ENCODE measurements around the gene PIH1D1. TPM values are rescaled to one million over a fixed set of nuclear protein-coding genes. Genes with fewer than 3 reads are reported as not detected.
"Not testable (repeated sequence)": the region's sequence is repeated elsewhere in the genome, so short reads cannot be mapped to it uniquely, and the experiment has no call there.

PIH1D1 gene
- total and polyA plus RNA-seq, 7 experiments from 2014 or later: 62.7 to 183 (median 147) TPM

DNA sequence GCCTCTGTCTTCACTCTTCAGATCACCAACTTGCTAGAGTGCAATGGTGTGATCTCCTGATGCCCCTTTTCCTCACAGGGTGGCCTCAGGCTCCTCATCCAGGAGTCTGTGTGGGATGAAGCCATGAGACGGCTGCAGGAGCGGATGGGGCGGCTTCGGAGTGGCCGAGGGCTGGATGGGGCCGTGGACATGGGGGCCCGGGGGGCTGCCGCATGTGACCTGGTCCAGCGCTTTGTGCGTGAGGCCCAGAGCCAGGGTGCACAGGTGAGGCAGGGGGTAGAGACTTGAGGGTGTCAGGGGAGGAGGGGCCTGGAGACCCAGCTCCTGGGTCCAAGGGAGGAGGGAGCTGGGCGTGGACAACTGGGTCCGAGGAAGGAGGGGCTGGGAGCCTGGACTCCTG is 10.9 kb upstream of the PIH1D1 start:
- CTCF ChIA-PET: no interaction called here

DNA sequence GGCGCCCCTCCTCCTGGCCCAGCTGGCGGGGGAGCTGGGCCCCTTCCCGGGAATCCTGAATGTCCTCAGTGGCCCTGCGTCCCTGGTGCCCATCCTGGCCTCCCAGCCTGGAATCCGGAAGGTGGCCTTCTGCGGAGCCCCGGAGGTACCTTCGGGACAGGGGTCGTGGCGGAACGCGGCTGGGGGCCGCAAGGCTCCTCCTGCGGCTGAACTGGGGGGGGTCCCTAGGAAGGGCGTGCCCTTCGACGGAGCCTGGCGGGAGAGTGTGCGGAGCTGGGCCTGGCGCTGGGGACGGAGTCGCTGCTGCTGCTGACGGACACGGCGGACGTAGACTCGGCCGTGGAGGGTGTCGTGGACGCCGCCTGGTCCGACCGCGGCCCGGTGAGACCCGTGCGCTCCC is 10.0 kb upstream of the PIH1D1 start:
- ATAC-seq: no peak
- Mint-ChIP-seq H3K27me3 (no peaks in the 10 kb centered on the region), H3K4me1 (peaks cover 0 to 9% (median 5%) of the 10 kb centered on the region in 7 donors), H3K36me3 (peaks cover 0 to 8% (median 4%) of the 10 kb centered on the region in 5 donors), H3K9me3 (no peaks in the 10 kb centered on the region), H3K27ac (no peak overlapping the region), H3K4me3 (no peak overlapping the region)
- intact Hi-C loops (cut with micrococcal nuclease): no loop called here
- POLR2A ChIA-PET: no interaction called here
- CTCF ChIA-PET: interaction anchor here (0.6 kb wide), 1 partner anchor 68 kb away, joined by 5 read pairs; no protein-coding TSS in a partner anchor
- H3K36me3 ChIP-seq (ENCODE audit: control insufficient read depth in 2 of 3, insufficient read depth in 3 of 3, low read length in 3 of 3): peaks cover 0 to 66% (median 3%) of the 10 kb centered on the region in 3 experiments
- H3K9me3 ChIP-seq (ENCODE audit: control insufficient read depth in 2 of 3, low read length in 3 of 3): no peaks in the 10 kb centered on the region
- DNase-seq: no peak
- no peak overlapping the region for H3K4me3 ChIP-seq (ENCODE audit: low read length)
- no peak overlapping the region for H3K27ac ChIP-seq (ENCODE audit: low read depth, low read length)
- no peaks in the 10 kb centered on the region for H3K4me1 ChIP-seq (ENCODE audit: control insufficient read depth in 2 of 2, insufficient read depth in 2 of 2, low read length in 2 of 2)
- H3K27me3 ChIP-seq (ENCODE audit: control insufficient read depth in 2 of 2, insufficient read depth in 2 of 2, low read length in 2 of 2): no peaks in the 10 kb centered on the region

More for the DNA sequence above, 10.9 kb upstream of the PIH1D1 start:
- Histone ChIP-seq H3K27me3 (ENCODE audit: control insufficient read depth in 2 of 2, insufficient read depth in 2 of 2, low read length in 2 of 2) (no peaks in the 10 kb centered on the region), H3K36me3 (ENCODE audit: control insufficient read depth in 2 of 3, insufficient read depth in 3 of 3, low read length in 3 of 3) (peaks cover 0 to 68% (median 3%) of the 10 kb centered on the region in 3 experiments), H3K9me3 (ENCODE audit: control insufficient read depth in 2 of 3, low read length in 3 of 3) (no peaks in the 10 kb centered on the region), H3K27ac (ENCODE audit: low read depth, low read length) (no peak overlapping the region), H3K4me1 (ENCODE audit: control insufficient read depth in 2 of 2, insufficient read depth in 2 of 2, low read length in 2 of 2) (no peaks in the 10 kb centered on the region), H3K4me3 (ENCODE audit: low read length) (no peak overlapping the region)
- ATAC-seq: no peak
- Mint-ChIP-seq H3K4me1 (peaks cover 0 to 9% (median 0%) of the 10 kb centered on the region in 7 donors), H3K27me3 (no peaks in the 10 kb centered on the region), H3K36me3 (peaks cover 0 to 5% (median 0%) of the 10 kb centered on the region in 5 donors), H3K27ac (peak overlapping the region in 5 of 9 donors; percentile 26 to 75 (median 59)), H3K4me3 (no peak overlapping the region), H3K9me3 (no peaks in the 10 kb centered on the region)
- intact Hi-C loops (cut with micrococcal nuclease): no loop called here
- POLR2A ChIA-PET: interaction anchor here (0.5 kb wide), 1 partner anchor 11 kb away, joined by 3 read pairs; the partner anchor contains the start of gene PIH1D1
- DNase-seq: no peak

GRCh38 chr19:49461130-49461529 is 9.5 kb upstream of the PIH1D1 start:
- H3K9me3 ChIP-seq (ENCODE audit: control insufficient read depth in 2 of 3, low read length in 3 of 3); DNase-seq; intact Hi-C loops (cut with micrococcal nuclease); H3K4me3 ChIP-seq (ENCODE audit: low read length); H3K27me3 ChIP-seq (ENCODE audit: control insufficient read depth in 2 of 2, insufficient read depth in 2 of 2, low read length in 2 of 2); ATAC-seq; H3K4me3 Mint-ChIP-seq; H3K9me3 Mint-ChIP-seq; H3K27me3 Mint-ChIP-seq; H3K4me1 ChIP-seq (ENCODE audit: control insufficient read depth in 2 of 2, insufficient read depth in 2 of 2, low read length in 2 of 2); H3K27ac Mint-ChIP-seq: not testable (repeated sequence)
- ChIA-PET POLR2A (interaction anchor here (0.6 to 15.5 kb wide), 2 partner anchors 10 to 121 kb away, joined by 3 to 226 read pairs; partner anchors contain the start of gene FLT3LG), CTCF (interaction anchor here (0.6 kb wide), 1 partner anchor 69 kb away, joined by 5 read pairs; no protein-coding TSS in a partner anchor)
- peak overlapping the region; percentile 21 for H3K27ac ChIP-seq (ENCODE audit: low read depth, low read length)
- Mint-ChIP-seq H3K4me1 (peaks cover 0 to 12% (median 7%) of the 10 kb centered on the region in 7 donors), H3K36me3 (peaks cover under 1 to 11% (median 4%) of the 10 kb centered on the region in 5 donors)
- peaks cover 0 to 65% (median 3%) of the 10 kb centered on the region in 3 experiments for H3K36me3 ChIP-seq (ENCODE audit: control insufficient read depth in 2 of 3, insufficient read depth in 3 of 3, low read length in 3 of 3)

DNA sequence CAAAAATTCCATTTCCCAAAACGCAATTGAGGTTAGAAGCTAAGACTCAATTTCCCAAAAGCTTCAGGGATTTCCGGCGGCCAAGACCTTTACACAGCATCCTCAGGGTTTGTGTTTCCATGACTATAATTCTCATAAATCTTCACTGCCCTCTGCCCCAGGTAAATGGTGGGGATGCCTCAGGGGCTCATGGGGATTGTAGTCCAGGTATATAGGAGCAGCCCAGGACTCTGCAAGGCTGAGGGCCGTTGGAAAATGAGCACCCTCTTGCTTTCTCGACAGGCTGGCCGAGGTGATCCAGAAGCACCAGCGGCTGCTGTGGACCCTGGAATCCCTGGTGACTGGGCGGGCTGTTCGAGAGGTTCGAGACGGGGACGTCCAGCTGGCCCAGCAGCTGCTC is 7.8 kb upstream of the PIH1D1 start:
- ChIA-PET POLR2A (interaction anchor here (1.1 to 15.5 kb wide), 4 partner anchors 12 to 129 kb away, joined by 3 to 226 read pairs (median 4); partner anchors contain the start of gene FLT3LG), CTCF (interaction anchor here (0.7 to 12.2 kb wide), 2 partner anchors 12 to 43 kb away, joined by 4 to 83 read pairs; partner anchors contain the start of gene FLT3LG)
- Histone ChIP-seq H3K36me3 (ENCODE audit: control insufficient read depth in 2 of 3, insufficient read depth in 3 of 3, low read length in 3 of 3) (peaks cover 0 to 48% (median 0%) of the 10 kb centered on the region in 3 experiments), H3K9me3 (ENCODE audit: control insufficient read depth in 2 of 3, low read length in 3 of 3) (no peaks in the 10 kb centered on the region), H3K27ac (ENCODE audit: low read depth, low read length) (no peak overlapping the region), H3K27me3 (ENCODE audit: control insufficient read depth in 2 of 2, insufficient read depth in 2 of 2, low read length in 2 of 2) (no peaks in the 10 kb centered on the region), H3K4me3 (ENCODE audit: low read length) (no peak overlapping the region), H3K4me1 (ENCODE audit: control insufficient read depth in 2 of 2, insufficient read depth in 2 of 2, low read length in 2 of 2) (peaks cover 1 to 2% of the 10 kb centered on the region in 2 donors)
- DNase-seq (no peak), ATAC-seq (no peak)
- intact Hi-C loops (cut with micrococcal nuclease): no loop called here
- Mint-ChIP-seq H3K27me3 (no peaks in the 10 kb centered on the region), H3K9me3 (no peaks in the 10 kb centered on the region), H3K4me1 (peaks cover 2 to 21% (median 11%) of the 10 kb centered on the region in 7 donors), H3K27ac (no peak overlapping the region), H3K36me3 (peaks cover 4 to 15% (median 5%) of the 10 kb centered on the region in 5 donors), H3K4me3 (no peak overlapping the region)

DNA sequence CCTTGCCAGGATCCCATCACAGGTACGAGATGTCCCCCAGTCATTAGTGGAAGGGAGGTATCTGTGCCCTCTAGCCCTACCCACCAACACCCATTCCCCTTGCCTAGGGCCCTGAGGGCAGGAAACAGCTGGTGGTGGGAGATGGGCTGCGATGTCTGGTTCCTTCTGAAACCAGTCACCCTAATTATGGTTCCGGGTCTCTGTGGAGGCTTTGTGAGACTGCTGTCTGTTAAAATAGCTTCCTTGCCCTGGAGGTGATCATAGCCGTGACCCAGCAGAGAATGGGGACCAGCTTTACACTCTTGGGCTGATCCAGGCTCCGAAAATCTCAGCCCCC is 6.9 kb upstream of the PIH1D1 start:
- no peaks in the 10 kb centered on the region for H3K27me3 Mint-ChIP-seq
- no peak overlapping the region for H3K4me3 Mint-ChIP-seq
- ChIA-PET CTCF (interaction anchor here (12.2 kb wide), 1 partner anchor 13 kb away, joined by 83 read pairs; the partner anchor contains the start of gene FLT3LG), POLR2A (interaction anchor here (1.1 to 15.5 kb wide), 2 partner anchors 13 to 130 kb away, joined by 4 to 226 read pairs; partner anchors contain the start of gene FLT3LG)
- peaks cover 4 to 15% (median 5%) of the 10 kb centered on the region in 5 donors for H3K36me3 Mint-ChIP-seq
- no peaks in the 10 kb centered on the region for H3K9me3 Mint-ChIP-seq
- peaks cover 8 to 10% of the 10 kb centered on the region in 2 donors for H3K4me1 ChIP-seq (ENCODE audit: control insufficient read depth in 2 of 2, insufficient read depth in 2 of 2, low read length in 2 of 2)
- no peaks in the 10 kb centered on the region for H3K9me3 ChIP-seq (ENCODE audit: control insufficient read depth in 2 of 3, low read length in 3 of 3)
- ATAC-seq (no peak), DNase-seq (no peak)
- peaks cover 0 to 40% (median 0%) of the 10 kb centered on the region in 3 experiments for H3K36me3 ChIP-seq (ENCODE audit: control insufficient read depth in 2 of 3, insufficient read depth in 3 of 3, low read length in 3 of 3)
- intact Hi-C loops (cut with micrococcal nuclease): no loop called here
- H3K27ac ChIP-seq (ENCODE audit: low read depth, low read length): no peak overlapping the region
- no peak overlapping the region for H3K4me3 ChIP-seq (ENCODE audit: low read length)
- peak overlapping the region in 1 of 9 donors; percentile 18 for H3K27ac Mint-ChIP-seq
- no peaks in the 10 kb centered on the region for H3K27me3 ChIP-seq (ENCODE audit: control insufficient read depth in 2 of 2, insufficient read depth in 2 of 2, low read length in 2 of 2)
- H3K4me1 Mint-ChIP-seq: peaks cover 9 to 26% (median 18%) of the 10 kb centered on the region in 7 donors

GRCh38 chr19:49456326-49456725 is 4.7 kb upstream of the PIH1D1 start:
- POLR2A ChIA-PET: interaction anchor here (0.6 to 15.5 kb wide), 4 partner anchors 10 to 72 kb away, joined by 3 to 226 read pairs (median 10); partner anchors contain the start of gene FLT3LG
- no peak for DNase-seq
- CTCF ChIA-PET: interaction anchor here (0.8 to 12.2 kb wide), 3 partner anchors 9 to 15 kb away, joined by 3 to 83 read pairs (median 4); partner anchors contain the start of gene FLT3LG
- peaks cover 15 to 41% (median 36%) of the 10 kb centered on the region in 7 donors for H3K4me1 Mint-ChIP-seq
- peaks cover 0 to 5% (median 0%) of the 10 kb centered on the region in 11 donors for H3K9me3 Mint-ChIP-seq
- H3K4me3 Mint-ChIP-seq: peak overlapping the region in 3 of 10 donors; percentile 23 to 42 (median 38)
- H3K36me3 Mint-ChIP-seq: peaks cover 8 to 19% (median 10%) of the 10 kb centered on the region in 5 donors
- no peak for ATAC-seq
- H3K36me3 ChIP-seq (ENCODE audit: control insufficient read depth in 2 of 3, insufficient read depth in 3 of 3, low read length in 3 of 3): peaks cover 0 to 37% (median 0%) of the 10 kb centered on the region in 3 experiments
- intact Hi-C loops (cut with micrococcal nuclease): no loop called here
- H3K27ac Mint-ChIP-seq: peak overlapping the region in 7 of 9 donors; percentile 11 to 75 (median 36)
- H3K27me3 ChIP-seq (ENCODE audit: control insufficient read depth in 2 of 2, insufficient read depth in 2 of 2, low read length in 2 of 2): no peaks in the 10 kb centered on the region
- H3K27me3 Mint-ChIP-seq: no peaks in the 10 kb centered on the region
- peaks cover 8 to 18% of the 10 kb centered on the region in 2 donors for H3K4me1 ChIP-seq (ENCODE audit: control insufficient read depth in 2 of 2, insufficient read depth in 2 of 2, low read length in 2 of 2)
- H3K4me3 ChIP-seq (ENCODE audit: low read length): no peak overlapping the region
- H3K27ac ChIP-seq (ENCODE audit: low read depth, low read length): no peak overlapping the region
- no peaks in the 10 kb centered on the region for H3K9me3 ChIP-seq (ENCODE audit: control insufficient read depth in 2 of 3, low read length in 3 of 3)
